Measurements from ENCODE around the gene CIAO3. TPM values are rescaled to one million over a fixed set of nuclear protein-coding genes. Genes with fewer than 3 reads are reported as not detected.
"Not testable (repeated sequence)": the region's sequence is repeated elsewhere in the genome, so short reads cannot be mapped to it uniquely, and the experiment has no call there.

Gene CIAO3
- total RNA-seq, 4 donors from 2014 or later: 39.8 to 53.2 (median 45.6) TPM

DNA sequence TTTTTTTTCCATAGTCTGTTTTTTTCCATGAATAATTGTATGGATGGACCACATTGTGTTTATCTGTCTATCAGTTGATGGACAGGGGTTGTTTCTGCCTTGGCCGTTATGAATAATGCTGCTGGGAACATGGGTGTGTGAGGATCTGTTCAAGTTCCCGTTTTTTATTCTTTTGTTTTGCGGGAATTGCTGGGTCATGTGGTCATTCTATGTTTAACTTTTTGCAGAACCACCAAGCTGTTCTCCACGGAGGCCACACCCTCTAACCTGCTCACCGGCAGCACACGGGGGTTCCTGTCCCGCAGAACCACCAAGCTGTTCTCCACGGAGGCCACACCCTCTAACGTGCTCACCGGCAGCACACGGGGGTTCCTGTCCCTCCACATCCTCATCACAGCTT lies 13.9 kb upstream of the CIAO3 start:
- H3K27ac ChIP-seq: no peak overlapping the region
- H3K4me1 ChIP-seq: no peaks in the 10 kb centered on the region
- peaks cover 0 to 8% (median 0%) of the 10 kb centered on the region in 4 donors for H3K9me3 ChIP-seq
- TF ChIP-seq CTCF (IDR thresholded peaks at IDR 0.05) (no peak), EP300 (IDR thresholded peaks at IDR 0.05) (no peak), POLR2A (IDR thresholded peaks at IDR 0.05) (no peak)
- peaks cover 0 to 23% of the 10 kb centered on the region in 2 donors for H3K27me3 ChIP-seq
- H3K36me3 ChIP-seq: no peaks in the 10 kb centered on the region
- no peak overlapping the region for H3K4me3 ChIP-seq
- WGBS, 2 donors: 51 to 64% methylated on average over 11 of the region's 11 CpGs
- no peak for DNase-seq (ENCODE audit: low spot score in 2 of 2)

- not testable (repeated sequence) for H3K4me1 ChIP-seq; H3K9me3 ChIP-seq; DNase-seq (ENCODE audit: low spot score in 2 of 2); H3K27ac ChIP-seq; H3K36me3 ChIP-seq; H3K4me3 ChIP-seq
- 83 to 88% methylated on average over 11 of the region's 11 CpGs for WGBS, 2 donors
- peaks cover 0 to 23% of the 10 kb centered on the region in 2 donors for H3K27me3 ChIP-seq
These were observed 13.4 kb upstream of the CIAO3 start for GRCh38 chr16:754121-754607.

DNA sequence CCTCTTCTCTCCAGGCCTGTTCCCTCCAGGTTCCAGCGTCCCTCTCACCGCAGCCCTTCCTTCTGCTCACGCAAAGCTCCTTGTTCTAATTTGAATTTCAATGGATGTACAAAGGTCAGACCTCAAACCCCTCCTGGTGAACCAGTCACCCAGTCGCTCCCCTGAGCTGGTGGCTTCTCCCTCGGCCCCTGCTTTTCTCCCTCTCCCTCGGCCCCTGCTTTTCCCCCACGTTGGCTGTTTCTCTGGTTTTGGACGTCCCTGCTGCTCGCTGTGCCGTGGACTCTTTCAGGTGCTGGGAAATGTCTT lies 11.2 kb upstream of the CIAO3 start:
- TF ChIP-seq CTCF (IDR thresholded peaks at IDR 0.05) (no peak), POLR2A (IDR thresholded peaks at IDR 0.05) (no peak), EP300 (IDR thresholded peaks at IDR 0.05) (no peak)
- DNase-seq (ENCODE audit: low spot score in 2 of 2): no peak
- H3K27ac ChIP-seq: no peak overlapping the region
- H3K36me3 ChIP-seq: no peaks in the 10 kb centered on the region
- H3K27me3 ChIP-seq: peaks cover 0 to 23% of the 10 kb centered on the region in 2 donors
- H3K4me3 ChIP-seq: no peak overlapping the region
- 29 to 31% methylated on average over 9 to 10 of the region's 10 CpGs for WGBS, 2 donors
- peaks cover 0 to 7% (median 0%) of the 10 kb centered on the region in 4 donors for H3K9me3 ChIP-seq
- H3K4me1 ChIP-seq: no peaks in the 10 kb centered on the region

DNA sequence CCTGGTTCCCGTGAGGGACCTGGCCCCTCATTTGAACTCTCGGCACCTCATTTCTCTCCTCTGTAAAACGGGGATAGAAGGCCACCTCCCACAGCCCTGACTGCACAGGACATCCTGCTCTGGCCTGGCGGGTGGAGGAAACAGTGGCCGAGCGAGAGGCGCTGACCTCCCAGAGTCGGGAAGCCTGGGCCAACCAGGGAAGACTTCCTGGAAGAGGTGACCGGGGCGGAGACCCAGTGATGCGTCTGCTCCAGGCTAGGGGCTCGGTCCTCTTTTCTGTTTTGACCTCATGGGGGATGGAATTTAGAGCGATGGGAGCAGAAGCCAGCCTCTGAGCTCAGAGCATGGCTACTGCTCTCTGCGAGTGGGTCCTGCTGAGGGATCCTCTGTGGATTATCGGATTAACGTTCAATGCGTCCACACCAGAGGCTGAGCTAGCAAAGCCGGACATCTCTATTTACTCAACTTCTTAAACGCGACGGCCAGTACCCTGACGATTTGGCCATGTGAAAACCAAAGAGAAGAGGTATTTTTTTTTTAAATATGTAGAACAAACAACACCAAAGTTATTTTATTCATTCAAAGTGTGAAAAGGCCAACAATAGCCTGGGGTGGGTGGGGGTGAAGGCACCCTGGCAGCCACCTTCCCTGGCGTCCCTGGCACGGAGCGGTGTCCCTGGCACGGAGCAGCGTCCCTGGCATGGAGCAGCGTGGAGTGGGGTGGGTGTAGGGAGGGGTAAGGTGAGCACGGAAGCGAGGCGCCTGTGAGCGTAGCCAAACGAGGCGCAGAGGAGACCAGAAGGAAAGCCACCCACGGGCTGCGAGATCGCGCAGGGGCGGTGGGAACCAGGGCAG lies 10.6 kb upstream of the CIAO3 start:
- Histone ChIP-seq H3K36me3 (no peaks in the 10 kb centered on the region), H3K27ac (no peak overlapping the region), H3K9me3 (peaks cover 0 to 2% (median 0%) of the 10 kb centered on the region in 4 donors), H3K4me1 (no peaks in the 10 kb centered on the region), H3K27me3 (peaks cover 0 to 23% of the 10 kb centered on the region in 2 donors), H3K4me3 (no peak overlapping the region)
- TF ChIP-seq CTCF (IDR thresholded peaks at IDR 0.05) (no peak), EP300 (IDR thresholded peaks at IDR 0.05) (no peak), POLR2A (IDR thresholded peaks at IDR 0.05) (no peak)
- 59 to 60% methylated on average over 26 to 39 of the region's 39 CpGs for WGBS, 2 donors
- DNase-seq (ENCODE audit: low spot score in 2 of 2): no peak

DNA sequence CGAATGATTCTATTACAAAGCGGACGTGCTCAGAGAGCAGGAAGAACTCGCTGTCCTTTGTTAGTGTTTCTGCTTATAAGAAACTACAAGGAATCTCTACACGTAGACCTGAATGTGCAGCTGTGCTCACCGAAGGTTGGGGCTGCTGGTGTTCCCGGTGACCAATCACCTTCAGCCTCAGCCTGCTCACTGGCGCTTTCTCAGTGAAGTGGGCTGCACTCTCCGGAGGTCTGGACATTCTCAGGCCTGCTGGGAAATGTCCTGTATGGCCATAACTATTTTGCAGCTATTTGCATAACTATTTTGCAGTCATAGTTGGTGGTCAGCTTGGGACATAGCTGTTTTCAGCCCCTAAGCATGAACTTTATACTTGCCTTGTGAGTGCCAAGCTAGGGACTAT lies 9.7 kb upstream of the CIAO3 start:
- H3K36me3 ChIP-seq: no peaks in the 10 kb centered on the region
- no peak overlapping the region for H3K27ac ChIP-seq
- H3K4me3 ChIP-seq: no peak overlapping the region
- WGBS, 2 donors: 55 to 58% methylated on average over 9 of the region's 9 CpGs
- DNase-seq (ENCODE audit: low spot score in 2 of 2): no peak
- no peaks in the 10 kb centered on the region for H3K9me3 ChIP-seq
- no peaks in the 10 kb centered on the region for H3K4me1 ChIP-seq
- TF ChIP-seq CTCF (IDR thresholded peaks at IDR 0.05) (no peak), EP300 (IDR thresholded peaks at IDR 0.05) (no peak), POLR2A (IDR thresholded peaks at IDR 0.05) (no peak)
- peaks cover 0 to 23% of the 10 kb centered on the region in 2 donors for H3K27me3 ChIP-seq
